Left ventricle myocardium inferior (tissue), 1 donor: ENCODE measurements around the gene FNDC3B. TPM values are rescaled to one million over a fixed set of nuclear protein-coding genes. Genes with fewer than 3 reads are reported as not detected.

Source experiments
- DNase-seq: peaks from one replicate; pipeline ENCODE4 v3.0.0-alpha.2; 2020
- H3K27ac ChIP-seq: fragments of 200-600 bp; replicated peaks from 2 replicates; pipeline ENCODE4 v1.8.0; 2021
- H3K27me3 ChIP-seq: fragments of 200-600 bp; 2 replicates; pipeline ENCODE4 v1.8.0; 2021; ENCODE audit warnings: low read depth
- H3K36me3 ChIP-seq: fragments of 200-600 bp; 2 replicates; pipeline ENCODE4 v1.8.0; 2021
- H3K4me1 ChIP-seq: fragments of 200-600 bp; 2 replicates; pipeline ENCODE4 v1.8.0; 2021
- H3K4me3 ChIP-seq: fragments of 200-600 bp; 2 replicates; pipeline ENCODE4 v1.8.0; 2021; ENCODE audit warnings: mild to moderate bottlenecking, moderate library complexity
- H3K9me3 ChIP-seq: fragments of 200-600 bp; replicated peaks from 2 replicates; pipeline ENCODE4 v1.8.0; 2021
- CTCF ChIP-seq: fragments of 200-600 bp; IDR thresholded peaks from 2 replicates; pipeline ENCODE4 v1.8.0; 2021; ENCODE audit warnings: antibody characterized with exemption, mild to moderate bottlenecking, borderline replicate concordance
- intact Hi-C: fragments of 100-400 bp; cut with micrococcal nuclease; formaldehyde crosslinking; loops from one replicate; pipeline ENCODE4 v1.11.0; 2022
- total RNA-seq: library from RNA; stranded (reverse); fragmentation: NEBNext Ultra II Directional; extraction: Animal tissue kit (Norgen Biotek cat#: 25700); gene quantifications from one replicate; pipeline ENCODE4 v1.2.1, GENCODE V29; 2021
- donor health status: DM: no; HTN: yes; CAD: no; lungs with severe emphysema.

The FNDC3B gene
- total RNA-seq, 1 donor from 2014 or later = 75.7 TPM

GRCh38 chr3:172057059-172057458, 17.7 kb downstream of the FNDC3B start:
- no peak for DNase-seq
- Histone ChIP-seq H3K27me3 (no peaks in the 10 kb centered on the region), H3K4me1 (peaks cover 99% of the 10 kb centered on the region), H3K27ac (peak overlapping the region; percentile 19), H3K4me3 (no peak overlapping the region), H3K9me3 (no peaks in the 10 kb centered on the region), H3K36me3 (peaks cover 11% of the 10 kb centered on the region)
- no peak for TF ChIP-seq CTCF
- intact Hi-C loops = no loop called here

GRCh38 chr3:172057624-172058327, 18.4 kb downstream of the FNDC3B start:
- no peak for DNase-seq
- Histone ChIP-seq H3K9me3 (no peaks in the 10 kb centered on the region), H3K4me3 (no peak overlapping the region), H3K27ac (peak overlapping the region; percentile 19), H3K4me1 (peaks cover 99% of the 10 kb centered on the region), H3K27me3 (no peaks in the 10 kb centered on the region), H3K36me3 (peaks cover 8% of the 10 kb centered on the region)
- no peak for TF ChIP-seq CTCF
- intact Hi-C loops = no loop called here

GRCh38 chr3:172059532-172059931, 20.2 kb downstream of the FNDC3B start:
- H3K27ac ChIP-seq = no peak overlapping the region
- H3K9me3 ChIP-seq = no peaks in the 10 kb centered on the region
- DNase-seq = no peak
- no peaks in the 10 kb centered on the region for H3K27me3 ChIP-seq
- peaks cover 2% of the 10 kb centered on the region for H3K36me3 ChIP-seq
- H3K4me3 ChIP-seq = no peak overlapping the region
- no peak for TF ChIP-seq CTCF
- peaks cover 98% of the 10 kb centered on the region for H3K4me1 ChIP-seq
- intact Hi-C loops = no loop called here

- intact Hi-C loops = no loop called here
- no peak for TF ChIP-seq CTCF
- no peak for DNase-seq
- Histone ChIP-seq H3K27ac (no peak overlapping the region), H3K9me3 (no peaks in the 10 kb centered on the region), H3K4me1 (peaks cover 98% of the 10 kb centered on the region), H3K4me3 (no peak overlapping the region), H3K27me3 (no peaks in the 10 kb centered on the region), H3K36me3 (no peaks in the 10 kb centered on the region)
Measured at GRCh38 chr3:172060234-172060633, 20.9 kb downstream of the FNDC3B start.

- no peaks in the 10 kb centered on the region for H3K9me3 ChIP-seq
- H3K4me1 ChIP-seq = peaks cover 98% of the 10 kb centered on the region
- intact Hi-C loops = no loop called here
- TF ChIP-seq CTCF = no peak
- no peaks in the 10 kb centered on the region for H3K27me3 ChIP-seq
- H3K4me3 ChIP-seq = peak overlapping the region; percentile 29
- no peak for DNase-seq
- peak overlapping the region; percentile 53 for H3K27ac ChIP-seq
- H3K36me3 ChIP-seq = no peaks in the 10 kb centered on the region
Measured at GRCh38 chr3:172061724-172062184, 22.4 kb downstream of the FNDC3B start.
